GDM1 (cell line): ENCODE measurements around the gene ARL4D.
"Not testable (repeated sequence)": the region's sequence is repeated elsewhere in the genome, so short reads cannot be mapped to it uniquely, and the experiment has no call there.

Source experiments
- DNase-seq: peaks from one replicate; lab custom pipeline; 2025; lab: John Stamatoyannopoulos, UW

The ARL4D gene, protein sequence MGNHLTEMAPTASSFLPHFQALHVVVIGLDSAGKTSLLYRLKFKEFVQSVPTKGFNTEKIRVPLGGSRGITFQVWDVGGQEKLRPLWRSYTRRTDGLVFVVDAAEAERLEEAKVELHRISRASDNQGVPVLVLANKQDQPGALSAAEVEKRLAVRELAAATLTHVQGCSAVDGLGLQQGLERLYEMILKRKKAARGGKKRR

DNA sequence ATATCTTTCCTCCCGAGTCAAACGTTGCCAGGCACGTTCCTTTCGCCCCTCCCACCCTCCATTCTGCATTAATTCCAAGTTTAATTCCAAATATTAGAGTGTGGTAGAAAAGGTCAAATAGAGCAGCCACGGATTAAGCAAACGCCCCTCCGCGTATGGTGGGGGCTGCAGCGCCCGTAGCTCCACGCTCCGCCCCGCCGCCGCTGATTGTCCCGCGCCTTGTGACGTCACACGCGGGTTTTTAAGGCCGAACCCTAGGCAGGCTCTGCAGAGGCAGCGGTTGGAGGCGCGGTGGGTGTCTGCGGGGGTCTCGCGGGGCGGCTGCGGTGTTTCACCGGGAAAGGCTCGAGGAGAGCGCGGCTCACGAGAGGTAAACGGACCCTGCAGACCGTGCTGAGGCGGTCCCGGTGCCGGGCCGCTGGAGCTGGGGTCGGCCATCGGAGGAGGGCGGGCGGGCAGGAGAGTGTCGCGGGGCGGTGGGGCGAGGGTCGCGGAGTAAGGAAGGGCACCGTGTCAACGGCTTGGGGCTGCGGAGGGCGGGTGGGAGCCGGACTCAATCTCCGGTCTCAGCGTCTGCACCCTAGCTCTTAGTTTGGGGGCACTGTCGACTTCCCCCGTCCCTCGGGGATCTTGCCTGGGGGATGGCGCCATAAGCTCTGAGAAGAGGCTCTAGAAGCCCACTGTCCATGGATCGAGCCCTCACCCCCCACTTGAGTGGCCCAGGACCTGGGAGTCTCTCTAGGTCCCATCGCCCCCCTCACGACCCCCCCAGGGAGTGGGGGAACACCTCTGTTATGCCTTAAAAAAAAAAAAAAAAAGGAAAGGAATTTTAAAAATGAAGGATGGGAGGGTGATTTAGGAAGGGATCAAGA lies at the start of gene ARL4D:
ARL4D (plus strand) TSS at position 270 of the 872 bp plus-strand sequence. CDS start 740 bp downstream, outside the sequence.
- DNase-seq = peak; percentile 52

DNA sequence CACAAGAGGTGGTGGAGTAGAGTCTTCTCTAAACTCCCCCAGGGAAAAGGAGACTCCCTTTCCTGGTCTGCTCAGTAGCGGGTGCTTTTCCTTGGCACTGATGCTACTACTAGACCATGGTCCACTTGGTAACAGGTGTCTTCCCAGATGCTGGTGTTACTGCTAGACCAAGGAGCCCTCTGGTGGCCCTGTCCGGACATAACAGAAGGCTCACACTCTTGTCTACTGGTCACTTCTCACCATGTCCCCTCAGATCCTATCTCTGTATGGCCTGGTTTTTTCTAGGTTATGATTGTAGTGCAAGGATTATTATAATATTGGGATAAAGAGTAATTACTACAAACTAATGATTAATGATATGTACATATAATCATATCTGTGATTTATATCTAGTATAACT lies 49.7 kb upstream of the ARL4D start:
- DNase-seq = no peak

GRCh38 chr17:43350888-43351361 lies 47.9 kb upstream of the ARL4D start:
- no peak for DNase-seq

DNA sequence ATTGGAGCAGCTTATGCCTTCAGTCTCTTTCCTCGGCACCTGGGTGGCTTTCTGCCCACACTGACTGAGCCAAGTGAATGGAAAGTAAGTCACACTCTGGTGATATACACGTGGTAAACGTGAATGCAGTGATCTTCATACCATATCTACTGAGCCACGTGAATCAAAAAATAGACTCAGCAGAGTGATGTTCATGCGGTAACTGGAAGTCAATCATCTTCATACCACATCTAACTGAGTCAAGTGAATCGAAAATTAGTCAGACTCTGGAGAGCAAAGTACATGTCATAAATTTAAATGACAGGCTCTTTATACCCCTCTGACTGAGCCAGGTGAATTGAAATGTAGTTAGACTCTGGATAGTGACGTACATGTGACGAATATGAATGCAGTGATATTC lies 47.1 kb upstream of the ARL4D start:
- no peak for DNase-seq

- no peak for DNase-seq
Measured at GRCh38 chr17:43352579-43353331, 46.0 kb upstream of the ARL4D start.

DNA sequence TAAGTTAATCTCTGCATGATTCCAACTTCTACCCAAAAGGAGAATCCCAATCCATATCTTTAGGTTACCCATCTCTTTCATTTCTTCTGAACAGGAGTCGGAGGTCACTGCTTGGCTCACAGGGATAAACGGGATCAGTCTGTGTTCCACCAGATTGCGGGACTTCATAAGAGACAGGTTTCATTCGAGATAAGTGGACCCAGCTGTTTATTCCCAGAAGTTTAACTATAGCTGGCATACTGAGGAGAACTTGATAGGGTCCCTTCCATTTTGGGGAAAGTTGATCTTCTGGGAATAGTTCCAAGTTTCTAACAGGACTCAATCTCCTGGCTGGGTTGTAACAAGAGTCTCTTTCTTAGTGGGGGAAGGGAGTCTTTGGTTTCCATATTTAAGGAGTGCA lies 45.4 kb upstream of the ARL4D start:
- no peak for DNase-seq

DNA sequence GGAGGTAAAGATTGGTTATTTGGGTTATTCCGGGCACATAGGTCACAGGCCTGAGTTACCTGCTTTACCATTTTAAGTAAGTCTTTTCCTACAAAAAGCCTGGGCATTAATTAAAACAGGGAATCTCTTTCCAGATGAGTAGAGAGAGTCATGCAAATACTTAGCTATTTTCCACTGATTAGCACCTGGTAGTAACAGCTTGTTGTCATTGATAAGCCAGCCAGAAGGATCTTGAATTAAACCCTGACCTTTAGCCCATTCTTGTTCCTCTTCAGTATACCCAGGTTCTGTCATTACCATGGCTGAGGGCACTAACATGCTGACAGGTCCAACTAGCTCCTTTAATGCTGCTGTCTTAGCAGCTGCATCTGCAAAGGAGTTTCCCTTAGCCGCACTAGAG lies 44.4 kb upstream of the ARL4D start:
- DNase-seq = no peak

- no peak for DNase-seq
Measured at GRCh38 chr17:43356450-43356849, 42.3 kb upstream of the ARL4D start.

GRCh38 chr17:43356999-43357398 lies 41.8 kb upstream of the ARL4D start:
- DNase-seq = no peak

DNA sequence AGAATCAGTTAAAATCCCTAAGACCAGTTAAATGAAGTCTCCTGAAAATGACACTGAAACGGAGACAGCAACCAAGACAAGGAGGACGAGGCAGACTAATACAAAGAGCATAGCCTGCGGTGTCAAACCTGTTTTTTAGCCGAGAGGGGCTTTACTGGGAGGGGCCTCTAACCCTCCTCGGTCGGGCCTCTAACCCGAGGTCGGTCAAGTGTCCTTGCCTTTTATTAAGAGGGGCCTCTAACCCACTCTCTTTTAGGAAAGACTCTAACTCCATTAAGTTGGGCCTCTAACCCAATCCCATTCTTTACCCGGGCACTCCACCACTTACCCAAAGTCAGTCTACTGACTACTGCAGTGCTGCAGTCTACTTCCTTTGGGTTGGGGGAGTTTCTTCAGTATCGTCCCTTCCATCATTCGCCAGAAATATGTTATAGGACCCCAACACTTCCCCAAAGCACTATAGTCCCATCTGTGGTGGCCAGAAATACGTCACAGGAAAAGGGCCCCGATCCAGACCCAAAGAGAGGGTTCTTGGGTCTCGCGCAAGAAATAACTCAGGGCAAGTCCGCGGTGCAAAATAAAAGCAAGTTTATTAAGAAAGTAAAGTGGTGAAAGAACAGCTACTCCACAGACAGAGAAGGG lies 39.2 kb upstream of the ARL4D start:
- no peak for DNase-seq

- DNase-seq = peak; percentile 54
Measured at GRCh38 chr17:43360376-43360738, 38.4 kb upstream of the ARL4D start.

DNA sequence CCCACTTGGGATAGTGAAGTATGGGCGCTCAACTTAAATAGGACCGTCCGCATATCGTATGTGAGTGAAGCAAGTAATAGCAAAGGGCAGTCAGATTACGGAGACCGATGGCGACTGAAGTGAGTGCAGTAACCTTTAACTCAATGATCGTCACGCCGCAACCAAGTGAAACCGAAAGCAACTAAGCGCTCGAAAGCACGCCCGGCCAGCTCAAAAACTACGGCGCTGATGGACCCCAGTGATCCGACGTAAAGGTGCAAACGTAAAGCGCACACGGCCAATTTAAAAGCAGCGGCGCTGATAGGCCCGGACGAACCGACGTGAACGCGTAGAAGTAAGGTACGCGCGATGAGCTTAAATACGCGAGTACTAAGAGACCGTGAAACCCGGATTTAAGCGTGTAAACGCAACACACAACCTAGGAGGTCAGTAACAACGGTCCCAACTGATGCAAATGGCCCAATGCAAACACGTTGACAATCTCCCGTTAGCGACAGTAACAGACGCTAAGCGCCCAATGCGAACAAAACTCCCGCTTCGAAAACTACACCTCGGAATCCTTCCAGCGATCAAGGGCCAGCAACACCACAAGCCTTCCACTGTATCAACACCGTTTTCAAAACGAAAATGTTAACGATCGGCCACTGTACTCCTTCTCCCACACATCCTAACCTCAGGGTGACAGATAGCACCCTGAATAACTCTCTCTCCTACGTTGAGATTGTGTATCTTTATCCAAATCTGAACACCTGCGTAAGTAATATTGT lies 37.9 kb upstream of the ARL4D start:
- peak; percentile 99 for DNase-seq

DNA sequence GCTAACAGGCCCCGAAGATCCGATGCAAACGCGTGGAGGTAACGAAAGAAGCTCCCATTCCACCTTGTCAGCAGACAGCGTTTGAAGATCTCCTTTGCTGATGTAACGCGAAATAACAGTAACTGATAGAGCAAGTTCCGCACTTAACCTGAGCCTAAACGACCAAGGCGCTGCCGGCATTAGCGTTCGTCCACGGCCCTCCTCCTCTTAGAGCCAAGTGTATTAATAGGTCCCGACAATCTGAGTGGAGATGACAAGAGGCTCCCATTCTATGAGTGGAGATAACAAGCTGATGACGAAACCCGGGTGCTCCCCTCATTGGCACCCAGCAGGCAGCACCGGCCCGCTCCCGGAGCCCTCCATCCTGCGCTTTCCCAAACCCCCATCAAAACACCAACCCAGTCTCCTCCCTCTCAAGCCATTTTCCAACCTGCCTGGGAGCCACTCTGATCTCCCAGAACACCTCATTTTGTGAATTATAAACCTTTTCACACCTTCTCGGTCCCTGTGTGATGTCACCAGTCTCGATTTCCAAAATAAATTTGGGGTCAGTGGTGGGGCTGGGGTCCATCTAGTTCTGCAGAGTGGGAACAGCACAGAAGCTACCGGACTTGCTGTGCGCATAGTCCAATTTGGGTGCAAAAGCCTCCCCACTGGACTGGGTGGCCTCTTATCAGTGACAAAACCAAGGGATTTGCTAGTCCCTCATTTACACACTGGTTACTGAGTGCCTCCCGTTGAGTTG lies 35.4 kb upstream of the ARL4D start:
- no peak for DNase-seq

DNA sequence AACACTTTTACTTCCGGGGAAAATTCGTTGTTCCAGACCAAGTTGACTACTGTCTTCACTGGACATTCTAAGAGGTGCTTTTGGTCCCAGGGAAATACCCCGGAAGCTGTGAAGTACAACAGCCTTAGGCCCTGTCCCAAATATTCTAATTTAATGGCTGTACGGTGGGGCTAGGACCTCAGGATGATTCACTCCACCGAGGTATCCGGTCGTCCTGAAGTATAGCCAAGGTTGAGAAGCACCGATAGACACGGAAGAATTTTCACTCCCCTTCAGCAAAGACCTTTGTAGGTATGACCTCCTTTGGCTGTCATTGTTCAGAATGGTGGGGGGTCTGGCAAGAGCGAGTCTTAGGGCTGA lies 34.9 kb upstream of the ARL4D start:
- DNase-seq = no peak

DNA sequence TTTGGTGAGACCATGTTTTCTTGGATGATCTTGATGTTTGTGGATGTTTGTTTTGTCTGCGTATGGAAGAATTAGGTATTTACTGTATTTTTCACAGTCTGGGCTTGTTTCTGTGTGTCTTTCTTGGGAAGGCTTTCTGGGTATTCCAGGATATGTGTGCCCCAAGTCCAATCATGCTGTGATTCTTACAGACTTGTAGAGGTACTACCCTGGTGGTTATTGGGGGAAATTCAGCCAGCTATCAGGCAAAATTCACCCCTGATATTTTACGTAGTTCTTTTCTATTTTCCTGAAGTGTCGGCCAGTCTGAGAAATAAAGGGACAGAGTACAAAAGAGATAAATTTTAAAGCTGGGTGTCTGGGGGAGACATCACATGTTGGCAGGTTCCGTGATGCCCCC lies 33.4 kb upstream of the ARL4D start:
- DNase-seq = no peak

DNA sequence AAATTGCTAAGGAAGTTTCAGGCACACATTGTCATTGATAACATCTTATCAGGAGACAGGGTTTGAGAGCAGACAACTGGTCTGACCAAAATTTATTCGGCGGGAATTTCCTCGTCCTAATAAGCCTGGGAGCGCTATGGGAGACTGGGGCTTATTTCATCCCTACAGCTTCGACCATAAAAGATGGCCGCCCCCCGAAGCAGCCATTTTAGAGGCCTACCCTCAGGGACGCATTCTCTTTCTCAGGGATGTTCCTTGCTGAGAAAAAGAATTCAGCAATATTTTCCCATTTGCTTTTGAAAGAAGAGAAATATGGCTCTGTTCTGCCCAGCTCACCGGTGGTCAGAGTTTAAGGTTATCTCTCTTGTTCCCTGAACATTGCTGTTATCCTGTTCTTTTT lies 32.9 kb upstream of the ARL4D start:
- not testable (repeated sequence) for DNase-seq

- no peak for DNase-seq
Measured at GRCh38 chr17:43366891-43367736, 31.7 kb upstream of the ARL4D start.

DNA sequence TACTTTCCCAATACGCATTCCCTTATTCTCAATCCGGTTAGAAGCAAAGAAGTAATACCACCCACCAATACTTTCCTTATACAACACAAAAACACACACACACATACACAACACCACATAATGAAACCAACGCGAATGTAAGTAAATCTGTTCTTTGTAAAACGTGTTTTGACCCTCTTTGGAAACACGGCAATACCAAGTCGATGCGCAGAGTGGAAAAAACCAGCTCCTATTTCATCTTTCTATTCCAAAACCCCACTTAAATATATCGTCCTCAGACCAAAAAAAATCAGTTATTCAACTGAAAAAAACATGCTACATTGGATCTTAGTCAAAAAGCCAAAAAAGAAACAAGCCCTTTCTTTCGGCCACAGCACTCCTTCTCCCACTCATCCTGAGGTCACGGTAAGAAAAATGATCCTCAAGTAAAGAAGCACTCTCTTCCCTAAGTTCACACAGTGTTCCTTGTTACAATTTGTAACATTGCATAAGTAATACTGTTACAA lies 31.0 kb upstream of the ARL4D start:
- DNase-seq = peak; percentile 67

GRCh38 chr17:43368740-43369506 lies 29.9 kb upstream of the ARL4D start:
- DNase-seq = peak; percentile 85
